Gastrocnemius medialis (tissue), 4 donors: ENCODE data around the gene ZPR1.

Source experiments
- POLR2A ChIP-seq, 2 donors: fragments of 450-650 bp; IDR thresholded peaks; one replicate each; pipeline ENCODE4 v1.6.1; 2017; ENCODE audit warnings: antibody characterized with exemption in 2 of 2, mild to moderate bottlenecking in 2 of 2, moderate library complexity in 2 of 2
- TF ChIP-seq, protein P1 (sequence below), 5 experiments: fragments of 450-650 bp in 3 of 5; fragments of 200-600 bp in 2 of 5; sonication (generic) in 2 of 5; IDR thresholded peaks in 4 of 5; conservative IDR thresholded peaks in 1 of 5; 1 replicate in 4 of 5; 2 replicates in 1 of 5; pipeline ENCODE4 v1.5.1; 2016 to 2019; ENCODE audit warnings: antibody characterized with exemption in 5 of 5, mild to moderate bottlenecking in 3 of 5, moderate library complexity in 3 of 5

DNA sequence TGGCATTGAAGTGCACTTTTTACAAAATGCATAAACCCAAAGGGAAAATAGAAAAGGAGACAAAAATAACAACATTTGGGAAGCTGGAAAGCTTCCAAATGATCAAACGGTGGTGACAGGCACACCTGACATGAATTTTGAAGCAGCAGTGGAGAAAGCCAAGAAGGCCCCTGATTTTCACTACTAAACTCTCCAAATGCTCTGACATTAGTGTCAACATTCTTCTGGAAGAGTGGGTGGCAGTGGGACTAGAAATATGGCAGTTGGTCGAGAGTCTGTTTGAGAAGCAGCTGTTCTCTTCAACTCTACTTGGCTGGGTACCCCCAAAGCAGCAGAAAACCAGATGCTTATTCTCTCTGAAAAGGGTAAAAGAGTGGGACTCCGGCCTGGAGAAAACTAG lies 16.2 kb upstream of the ZPR1 start:
- TF ChIP-seq, protein P1, sequence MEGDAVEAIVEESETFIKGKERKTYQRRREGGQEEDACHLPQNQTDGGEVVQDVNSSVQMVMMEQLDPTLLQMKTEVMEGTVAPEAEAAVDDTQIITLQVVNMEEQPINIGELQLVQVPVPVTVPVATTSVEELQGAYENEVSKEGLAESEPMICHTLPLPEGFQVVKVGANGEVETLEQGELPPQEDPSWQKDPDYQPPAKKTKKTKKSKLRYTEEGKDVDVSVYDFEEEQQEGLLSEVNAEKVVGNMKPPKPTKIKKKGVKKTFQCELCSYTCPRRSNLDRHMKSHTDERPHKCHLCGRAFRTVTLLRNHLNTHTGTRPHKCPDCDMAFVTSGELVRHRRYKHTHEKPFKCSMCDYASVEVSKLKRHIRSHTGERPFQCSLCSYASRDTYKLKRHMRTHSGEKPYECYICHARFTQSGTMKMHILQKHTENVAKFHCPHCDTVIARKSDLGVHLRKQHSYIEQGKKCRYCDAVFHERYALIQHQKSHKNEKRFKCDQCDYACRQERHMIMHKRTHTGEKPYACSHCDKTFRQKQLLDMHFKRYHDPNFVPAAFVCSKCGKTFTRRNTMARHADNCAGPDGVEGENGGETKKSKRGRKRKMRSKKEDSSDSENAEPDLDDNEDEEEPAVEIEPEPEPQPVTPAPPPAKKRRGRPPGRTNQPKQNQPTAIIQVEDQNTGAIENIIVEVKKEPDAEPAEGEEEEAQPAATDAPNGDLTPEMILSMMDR (IDR thresholded peaks at IDR 0.05 in 4 of 5, conservative IDR thresholded peaks at IDR 0.05 in 1 of 5), result no peak
- TF ChIP-seq POLR2A (IDR thresholded peaks at IDR 0.05), result no peak
